Measurements from ENCODE around the gene TRAF2.
A peak's percentile ranks its signal among the peaks of the same experiment; 100 is the strongest.

Gene TRAF2

GRCh38 chr9:136847088-136847825 is 39.1 kb upstream of the TRAF2 start:
- peak; percentile 72 for DNase-seq (ENCODE audit: low spot score)

- DNase-seq (ENCODE audit: low spot score) = no peak
Observed at GRCh38 chr9:136847826-136848392, 38.4 kb upstream of the TRAF2 start.

DNA sequence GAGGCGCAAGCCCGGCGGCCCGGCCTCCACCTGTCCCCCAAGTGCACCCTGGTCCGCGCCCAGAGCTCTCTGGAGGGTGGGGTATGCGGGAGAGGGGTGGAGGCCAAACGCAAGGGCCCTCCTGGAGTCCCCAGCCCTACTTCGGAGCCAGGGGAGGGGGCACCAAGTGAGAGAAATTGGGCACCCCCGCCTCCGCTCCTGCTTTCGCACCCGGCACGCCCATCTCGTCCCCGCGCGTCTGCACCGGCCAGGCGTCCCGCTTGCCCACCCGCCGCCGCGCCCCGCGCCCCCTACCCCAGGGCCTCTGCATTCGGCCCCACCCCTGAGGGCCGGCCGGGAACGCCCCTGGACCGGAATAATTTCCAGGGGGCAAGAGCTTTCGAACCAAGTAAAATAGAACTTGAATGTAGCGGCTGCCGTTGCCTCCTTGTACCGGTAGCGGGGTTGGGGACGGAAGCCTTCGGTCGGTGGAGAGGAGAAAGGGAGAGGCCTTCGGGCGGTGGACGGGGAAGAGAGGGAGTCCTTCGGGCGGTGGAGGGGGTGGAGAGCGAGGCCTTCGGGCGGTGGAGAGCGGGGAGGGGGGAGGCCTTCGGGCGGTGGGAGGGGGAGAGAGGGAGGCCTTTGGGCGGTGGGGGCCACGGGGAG is 37.8 kb upstream of the TRAF2 start:
- DNase-seq (ENCODE audit: low spot score) = peak; percentile 60

GRCh38 chr9:136849038-136849959 is 37.0 kb upstream of the TRAF2 start, which contains the start of gene PHPT1:
Gene PHPT1 (plus strand): TSS chr9:136849409. CDS start chr9:136849431, 22 bp downstream.
- DNase-seq (ENCODE audit: low spot score) = peak; percentile 95

DNA sequence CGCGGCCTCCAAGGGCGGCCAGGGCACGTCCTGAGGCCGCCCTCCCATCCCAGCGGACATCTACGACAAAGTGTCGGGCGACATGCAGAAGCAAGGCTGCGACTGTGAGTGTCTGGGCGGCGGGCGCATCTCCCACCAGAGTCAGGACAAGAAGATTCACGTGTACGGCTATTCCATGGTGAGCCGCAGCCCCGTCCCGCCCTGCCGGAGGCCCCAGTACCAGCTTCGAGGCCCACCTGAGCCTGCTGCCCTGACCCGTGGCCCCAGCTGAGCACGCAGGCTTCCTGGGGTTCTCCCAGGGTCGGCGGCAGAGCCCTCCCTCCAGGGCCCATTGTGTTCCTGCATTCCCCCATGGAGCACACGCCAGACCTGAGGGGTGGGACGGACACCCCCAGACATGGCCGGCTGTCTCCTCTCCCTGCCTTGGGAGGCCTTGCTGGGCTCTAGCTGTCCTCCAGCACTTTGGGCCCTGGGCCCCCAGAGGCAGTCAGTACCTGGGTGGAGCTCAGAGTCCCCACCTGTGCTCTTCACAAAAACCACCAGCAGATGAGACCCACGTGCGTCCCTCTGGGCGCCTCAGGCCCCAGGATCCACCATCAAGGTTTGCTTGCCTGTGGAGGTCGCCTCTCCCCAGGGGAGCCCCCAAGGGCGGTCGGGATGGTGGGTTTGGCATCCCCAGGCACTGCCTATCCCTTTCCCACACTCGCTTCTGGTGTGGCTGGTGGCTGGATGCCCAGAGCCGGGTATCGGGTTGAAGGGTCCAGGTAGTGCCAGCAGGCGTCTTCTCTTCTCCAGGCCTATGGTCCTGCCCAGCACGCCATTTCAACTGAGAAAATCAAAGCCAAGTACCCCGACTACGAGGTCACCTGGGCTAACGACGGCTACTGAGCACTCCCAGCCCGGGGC is 36.1 kb upstream of the TRAF2 start:
- DNase-seq (ENCODE audit: low spot score) = no peak

GRCh38 chr9:136850866-136851775 is 35.2 kb upstream of the TRAF2 start:
- DNase-seq (ENCODE audit: low spot score) = no peak

GRCh38 chr9:136851941-136852663 is 34.2 kb upstream of the TRAF2 start, which contains the start of gene MAMDC4:
Gene MAMDC4 (plus strand): TSS chr9:136852346. CDS start chr9:136852417, 71 bp downstream.
- DNase-seq (ENCODE audit: low spot score) = no peak

- no peak for DNase-seq (ENCODE audit: low spot score)
Observed at GRCh38 chr9:136852664-136853595, 33.4 kb upstream of the TRAF2 start.

- no peak for DNase-seq (ENCODE audit: low spot score)
Observed at GRCh38 chr9:136853596-136854112, 32.7 kb upstream of the TRAF2 start.

- no peak for DNase-seq (ENCODE audit: low spot score)
Observed at GRCh38 chr9:136854113-136854841, 32.0 kb upstream of the TRAF2 start.

DNA sequence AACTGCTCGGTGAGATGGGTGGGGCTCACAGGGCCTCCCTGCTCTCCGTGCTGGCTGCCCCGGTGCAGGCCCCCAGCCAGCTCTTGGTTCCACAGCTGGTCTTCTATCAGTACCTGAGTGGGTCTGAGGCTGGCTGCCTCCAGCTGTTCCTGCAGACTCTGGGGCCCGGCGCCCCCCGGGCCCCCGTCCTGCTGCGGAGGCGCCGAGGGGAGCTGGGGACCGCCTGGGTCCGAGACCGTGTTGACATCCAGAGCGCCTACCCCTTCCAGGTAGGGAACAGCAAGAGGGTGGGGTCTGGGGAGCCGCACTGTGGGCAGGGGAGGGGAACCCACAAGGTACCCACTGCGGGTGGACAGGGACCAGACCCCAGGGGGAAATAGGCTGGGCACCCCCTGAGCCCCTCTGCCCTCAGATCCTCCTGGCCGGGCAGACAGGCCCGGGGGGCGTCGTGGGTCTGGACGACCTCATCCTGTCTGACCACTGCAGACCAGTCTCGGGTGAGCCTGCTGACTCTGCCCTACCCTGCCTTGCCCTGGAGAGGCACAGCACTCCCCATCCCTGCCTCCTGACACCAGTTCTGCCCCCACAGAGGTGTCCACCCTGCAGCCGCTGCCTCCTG is 31.4 kb upstream of the TRAF2 start:
- no peak for DNase-seq (ENCODE audit: low spot score)

DNA sequence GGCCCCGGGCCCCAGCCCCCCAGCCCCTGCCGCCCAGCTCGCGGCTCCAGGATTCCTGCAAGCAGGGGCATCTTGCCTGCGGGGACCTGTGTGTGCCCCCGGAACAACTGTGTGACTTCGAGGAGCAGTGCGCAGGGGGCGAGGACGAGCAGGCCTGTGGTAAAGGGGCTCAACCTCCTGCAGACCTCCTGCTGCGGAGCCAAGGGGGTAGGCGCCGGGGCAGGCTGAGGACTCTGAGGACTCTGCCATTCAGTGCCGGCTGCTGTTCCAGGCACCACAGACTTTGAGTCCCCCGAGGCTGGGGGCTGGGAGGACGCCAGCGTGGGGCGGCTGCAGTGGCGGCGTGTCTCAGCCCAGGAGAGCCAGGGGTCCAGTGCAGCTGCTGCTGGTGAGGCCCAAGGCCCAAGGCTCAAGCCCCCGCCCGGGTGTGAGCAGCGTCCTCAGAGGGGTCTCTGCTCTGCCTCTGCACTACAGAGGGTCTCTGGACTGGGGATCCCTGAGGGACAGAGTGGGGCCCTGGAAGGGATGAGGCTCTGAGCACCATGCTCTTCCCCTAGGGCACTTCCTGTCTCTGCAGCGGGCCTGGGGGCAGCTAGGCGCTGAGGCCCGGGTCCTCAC is 30.7 kb upstream of the TRAF2 start:
- no peak for DNase-seq (ENCODE audit: low spot score)

DNA sequence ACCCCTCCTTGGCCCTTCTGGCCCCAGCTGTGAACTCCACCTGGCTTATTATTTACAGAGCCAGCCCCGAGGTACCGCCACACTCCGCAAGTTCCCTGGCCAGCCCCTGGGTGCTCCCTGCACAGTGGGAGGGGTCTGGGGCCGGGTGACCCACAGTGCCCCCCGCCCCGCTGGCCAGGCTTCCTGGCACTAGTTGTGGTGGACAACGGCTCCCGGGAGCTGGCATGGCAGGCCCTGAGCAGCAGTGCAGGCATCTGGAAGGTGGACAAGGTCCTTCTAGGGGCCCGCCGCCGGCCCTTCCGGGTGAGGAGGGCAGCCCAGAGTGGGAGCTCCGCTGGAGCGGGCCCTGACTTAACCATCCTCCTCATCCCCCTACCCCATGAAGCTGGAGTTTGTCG is 30.2 kb upstream of the TRAF2 start:
- no peak for DNase-seq (ENCODE audit: low spot score)

DNA sequence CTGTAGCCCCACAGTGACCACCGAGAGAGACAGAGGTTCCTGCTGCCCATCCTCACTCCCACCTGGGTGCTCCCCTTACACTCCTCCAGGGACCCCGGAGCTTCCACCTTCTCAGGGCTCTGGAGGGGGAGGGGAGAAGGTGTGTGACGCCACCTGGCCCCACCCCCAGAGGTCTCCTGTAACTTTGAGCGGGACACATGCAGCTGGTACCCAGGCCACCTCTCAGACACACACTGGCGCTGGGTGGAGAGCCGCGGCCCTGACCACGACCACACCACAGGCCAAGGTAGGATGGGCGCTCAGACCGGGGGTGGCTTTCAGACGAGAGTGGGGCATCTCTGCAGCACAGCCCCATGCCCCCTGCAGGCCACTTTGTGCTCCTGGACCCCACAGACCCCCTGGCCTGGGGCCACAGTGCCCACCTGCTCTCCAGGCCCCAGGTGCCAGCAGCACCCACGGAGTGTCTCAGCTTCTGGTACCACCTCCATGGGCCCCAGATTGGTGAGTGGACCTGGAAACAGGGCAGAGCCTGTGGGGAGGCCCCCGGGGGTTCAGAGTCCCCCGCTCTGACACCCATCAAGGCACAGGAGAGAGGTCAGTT is 29.7 kb upstream of the TRAF2 start:
- DNase-seq (ENCODE audit: low spot score) = no peak

GRCh38 chr9:136857166-136857565 is 29.1 kb upstream of the TRAF2 start:
- no peak for DNase-seq (ENCODE audit: low spot score)
